Loucy (cell line): ENCODE measurements around the gene RPE.

Source experiments
- EZH2phosphoT487 ChIP-seq: fragments of 200-600 bp; IDR thresholded peaks from 2 replicates; pipeline ENCODE4 v1.6.1; 2018; ENCODE audit warnings: antibody characterized with exemption, mild to moderate bottlenecking, moderate library complexity, borderline replicate concordance
- TF ChIP-seq, protein P1 (sequence below): fragments of 200-600 bp; sonication (generic); conservative IDR thresholded peaks from 2 replicates; pipeline ENCODE4 v1.5.1; 2014; ENCODE audit warnings: mild to moderate bottlenecking, antibody characterized with exemption, low read length

DNA sequence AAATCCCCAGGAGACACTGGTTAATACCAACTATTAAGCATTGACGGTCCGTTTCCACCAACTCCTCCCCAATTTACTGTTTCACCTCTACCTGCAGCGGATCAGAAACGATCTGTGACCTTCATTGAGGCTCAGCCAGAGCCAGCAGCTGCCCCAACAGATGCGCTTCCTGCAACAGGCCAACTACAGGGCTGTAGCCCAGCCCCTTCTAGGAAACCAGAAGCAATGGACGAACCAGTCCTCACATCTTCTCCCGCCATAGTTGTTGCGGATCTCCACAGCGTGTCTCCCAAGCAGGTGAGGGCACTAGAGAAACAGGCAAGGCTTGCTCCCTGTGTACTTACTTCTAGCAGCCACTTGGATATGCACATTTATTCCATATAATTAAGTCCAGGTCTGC is 8.5 kb upstream of the RPE start:
- TF ChIP-seq, protein P1, sequence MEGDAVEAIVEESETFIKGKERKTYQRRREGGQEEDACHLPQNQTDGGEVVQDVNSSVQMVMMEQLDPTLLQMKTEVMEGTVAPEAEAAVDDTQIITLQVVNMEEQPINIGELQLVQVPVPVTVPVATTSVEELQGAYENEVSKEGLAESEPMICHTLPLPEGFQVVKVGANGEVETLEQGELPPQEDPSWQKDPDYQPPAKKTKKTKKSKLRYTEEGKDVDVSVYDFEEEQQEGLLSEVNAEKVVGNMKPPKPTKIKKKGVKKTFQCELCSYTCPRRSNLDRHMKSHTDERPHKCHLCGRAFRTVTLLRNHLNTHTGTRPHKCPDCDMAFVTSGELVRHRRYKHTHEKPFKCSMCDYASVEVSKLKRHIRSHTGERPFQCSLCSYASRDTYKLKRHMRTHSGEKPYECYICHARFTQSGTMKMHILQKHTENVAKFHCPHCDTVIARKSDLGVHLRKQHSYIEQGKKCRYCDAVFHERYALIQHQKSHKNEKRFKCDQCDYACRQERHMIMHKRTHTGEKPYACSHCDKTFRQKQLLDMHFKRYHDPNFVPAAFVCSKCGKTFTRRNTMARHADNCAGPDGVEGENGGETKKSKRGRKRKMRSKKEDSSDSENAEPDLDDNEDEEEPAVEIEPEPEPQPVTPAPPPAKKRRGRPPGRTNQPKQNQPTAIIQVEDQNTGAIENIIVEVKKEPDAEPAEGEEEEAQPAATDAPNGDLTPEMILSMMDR, result no peak
- TF ChIP-seq EZH2phosphoT487, result no peak
